HG03354 (cell line): ENCODE measurements around the gene ATP6V0E2.
A peak's percentile ranks its signal among the peaks of the same experiment; 100 is the strongest.

ENCODE experiments used
- ATAC-seq: cut with Tn5 transposase; IDR thresholded peaks from one replicate; pipeline ENCODE4 v1.9.1; 2021; ENCODE audit warnings: mild to moderate bottlenecking; ENCODE audit not compliant: unreplicated experiment, poor library complexity, severe bottlenecking

Gene ATP6V0E2

DNA sequence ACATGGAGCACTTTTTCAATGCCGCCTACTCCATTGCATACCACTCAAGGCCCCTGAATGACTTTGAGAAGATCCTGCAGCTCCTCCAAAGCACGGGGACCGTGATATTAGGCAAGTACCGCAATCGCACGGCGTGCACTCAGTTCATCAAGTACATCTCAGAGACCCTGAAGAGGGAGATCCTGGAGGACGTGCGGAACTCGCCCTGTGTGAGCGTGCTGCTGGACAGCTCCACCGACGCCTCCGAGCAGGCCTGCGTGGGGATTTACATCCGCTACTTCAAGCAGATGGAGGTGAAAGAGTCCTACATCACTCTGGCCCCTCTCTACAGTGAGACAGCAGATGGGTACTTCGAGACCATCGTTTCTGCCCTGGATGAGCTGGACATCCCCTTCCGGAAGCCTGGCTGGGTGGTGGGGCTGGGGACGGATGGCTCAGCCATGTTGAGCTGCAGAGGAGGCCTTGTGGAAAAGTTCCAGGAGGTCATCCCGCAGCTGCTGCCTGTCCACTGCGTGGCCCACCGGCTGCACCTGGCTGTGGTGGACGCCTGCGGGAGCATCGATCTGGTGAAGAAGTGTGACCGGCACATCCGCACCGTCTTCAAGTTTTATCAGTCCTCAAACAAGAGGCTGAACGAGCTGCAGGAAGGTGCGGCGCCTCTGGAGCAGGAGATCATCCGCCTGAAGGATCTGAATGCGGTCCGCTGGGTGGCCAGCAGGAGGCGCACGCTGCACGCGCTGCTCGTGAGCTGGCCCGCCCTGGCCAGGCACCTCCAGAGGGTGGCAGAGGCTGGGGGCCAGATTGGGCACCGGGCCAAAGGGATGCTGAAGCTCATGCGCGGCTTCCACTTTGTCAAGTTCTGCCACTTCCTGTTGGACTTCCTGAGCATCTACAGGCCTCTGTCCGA lies 12.7 kb upstream of the ATP6V0E2 start:
- no peak for ATAC-seq

DNA sequence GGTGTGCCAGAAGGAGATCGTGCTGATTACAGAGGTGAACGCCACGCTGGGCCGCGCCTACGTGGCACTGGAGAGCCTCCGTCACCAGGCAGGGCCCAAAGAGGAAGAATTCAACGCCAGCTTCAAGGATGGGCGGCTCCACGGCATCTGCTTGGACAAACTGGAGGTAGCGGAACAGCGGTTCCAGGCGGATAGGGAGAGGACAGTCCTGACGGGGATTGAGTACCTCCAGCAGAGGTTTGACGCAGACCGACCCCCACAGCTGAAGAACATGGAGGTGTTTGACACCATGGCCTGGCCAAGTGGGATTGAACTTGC lies 12.1 kb upstream of the ATP6V0E2 start:
- ATAC-seq = no peak

DNA sequence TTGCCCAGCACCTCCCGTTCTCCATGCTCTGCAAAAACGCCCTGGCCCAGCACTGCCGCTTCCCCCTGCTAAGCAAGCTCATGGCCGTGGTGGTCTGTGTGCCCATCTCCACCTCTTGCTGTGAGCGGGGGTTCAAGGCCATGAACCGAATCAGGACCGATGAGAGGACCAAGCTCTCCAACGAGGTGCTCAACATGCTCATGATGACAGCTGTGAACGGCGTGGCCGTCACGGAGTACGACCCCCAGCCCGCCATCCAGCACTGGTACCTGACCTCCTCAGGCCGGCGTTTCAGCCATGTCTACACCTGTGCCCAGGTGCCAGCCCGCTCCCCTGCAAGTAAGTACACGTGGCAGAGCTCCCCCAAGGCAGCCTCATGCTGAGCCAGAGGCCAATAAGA lies 11.6 kb upstream of the ATP6V0E2 start:
- no peak for ATAC-seq

DNA sequence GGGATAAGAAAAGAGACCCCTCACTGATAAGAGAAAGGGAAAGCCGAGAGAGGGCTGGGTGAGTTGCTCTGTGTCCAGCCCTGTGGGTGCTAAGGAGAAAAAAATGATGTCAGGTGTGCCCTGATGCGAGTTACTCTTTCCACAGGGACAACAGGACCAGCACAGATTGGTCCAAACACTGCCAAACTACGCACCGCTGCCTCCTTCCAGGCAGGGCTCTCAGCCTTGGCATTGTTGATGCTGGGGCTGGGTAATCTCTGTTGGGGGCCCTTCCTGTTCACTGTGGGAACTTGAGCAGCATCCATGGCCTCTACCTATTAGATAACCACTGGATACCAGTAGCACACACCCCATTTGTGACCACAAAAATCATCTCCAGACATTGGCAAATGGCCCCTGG lies 10.3 kb upstream of the ATP6V0E2 start:
- ATAC-seq = no peak

GRCh38 chr7:149864023-149864422 lies 9.7 kb upstream of the ATP6V0E2 start:
- no peak for ATAC-seq

DNA sequence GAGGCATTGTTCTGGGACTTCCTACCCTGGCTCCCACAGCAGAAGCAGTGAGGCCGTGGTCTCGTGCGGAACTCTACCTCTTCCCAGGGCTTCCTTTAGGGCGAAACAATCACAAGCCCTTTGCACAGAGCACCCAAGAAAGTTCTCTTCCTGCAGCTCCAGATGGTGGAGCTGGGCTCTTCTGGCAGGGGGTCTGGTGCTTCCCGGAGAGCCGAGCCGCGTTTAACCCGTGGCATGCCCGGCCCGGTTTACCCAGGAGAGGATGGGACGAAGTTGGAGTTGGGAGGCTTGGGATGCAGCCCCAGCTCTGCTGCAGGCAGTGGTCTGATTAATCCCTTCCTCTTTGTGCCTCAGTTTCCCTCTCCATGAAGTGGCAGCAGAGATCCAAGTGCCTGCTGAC lies 9.0 kb upstream of the ATP6V0E2 start:
- no peak for ATAC-seq

- peak; percentile 51 for ATAC-seq
Measured at GRCh38 chr7:149865437-149865836, 8.3 kb upstream of the ATP6V0E2 start.

DNA sequence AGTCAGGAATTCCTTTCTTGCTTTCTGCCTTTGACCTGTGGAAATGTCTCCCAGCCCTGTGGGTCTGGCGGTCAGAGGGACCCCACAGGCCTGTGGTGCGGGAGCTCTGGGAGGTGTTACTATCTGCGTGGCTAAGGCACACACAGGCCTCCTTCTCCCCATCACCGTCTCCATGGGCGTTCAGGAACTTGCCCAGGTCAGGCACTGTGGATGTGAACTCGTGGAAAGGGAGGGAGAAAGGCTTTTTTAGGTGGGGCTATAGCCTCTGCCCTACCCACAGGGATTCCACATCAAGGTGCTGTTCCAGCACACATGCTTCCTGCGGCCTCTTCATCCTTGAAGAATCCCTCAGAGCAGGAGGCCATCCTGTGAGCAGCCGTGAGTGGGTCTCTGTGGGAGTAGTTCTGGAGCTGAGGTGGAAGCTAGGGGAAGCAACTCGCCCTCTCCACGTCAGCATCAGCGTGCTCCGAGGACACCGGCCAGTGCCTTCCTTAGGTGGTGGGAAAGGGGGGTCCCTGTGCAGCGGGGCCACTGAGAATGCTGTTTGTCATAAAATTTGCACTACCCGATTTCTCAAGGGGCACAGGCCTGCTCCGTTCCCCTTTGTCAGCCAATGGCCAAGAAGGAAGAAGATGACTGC lies 7.5 kb upstream of the ATP6V0E2 start:
- ATAC-seq = no peak

DNA sequence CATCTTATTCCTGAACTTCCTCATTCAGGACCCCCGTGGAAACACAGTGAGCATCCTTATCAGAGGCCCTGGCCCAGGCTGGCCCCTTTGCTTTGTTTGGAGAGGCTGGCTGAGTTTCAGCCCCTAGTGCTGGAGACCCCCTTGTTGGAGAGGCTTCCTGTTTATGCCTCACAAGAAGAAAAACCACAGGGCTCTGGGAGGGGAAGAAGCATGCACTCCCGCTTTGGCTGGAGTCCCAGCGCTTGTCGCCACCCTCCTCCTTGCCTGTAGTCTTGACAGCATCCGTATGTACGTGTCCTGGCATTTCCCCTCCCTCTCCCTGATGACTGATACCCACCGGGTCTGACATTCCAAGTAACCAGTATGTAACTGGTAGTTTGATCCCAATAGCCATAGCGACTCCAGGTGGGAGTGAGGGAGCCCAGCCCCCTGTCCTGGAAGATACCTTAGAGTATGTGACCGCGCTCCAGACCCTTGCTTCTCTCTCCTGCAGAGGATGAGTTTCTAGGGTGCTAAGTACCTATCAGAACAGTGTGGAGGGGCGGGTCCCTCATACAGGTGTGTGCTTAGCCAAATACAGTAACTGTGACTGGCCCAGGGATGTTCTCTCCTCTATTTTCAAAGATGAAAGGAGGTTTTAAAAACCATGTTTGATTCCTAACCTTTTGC lies 6.9 kb upstream of the ATP6V0E2 start:
- ATAC-seq = no peak

GRCh38 chr7:149867762-149868622 lies 5.8 kb upstream of the ATP6V0E2 start:
- ATAC-seq = no peak

DNA sequence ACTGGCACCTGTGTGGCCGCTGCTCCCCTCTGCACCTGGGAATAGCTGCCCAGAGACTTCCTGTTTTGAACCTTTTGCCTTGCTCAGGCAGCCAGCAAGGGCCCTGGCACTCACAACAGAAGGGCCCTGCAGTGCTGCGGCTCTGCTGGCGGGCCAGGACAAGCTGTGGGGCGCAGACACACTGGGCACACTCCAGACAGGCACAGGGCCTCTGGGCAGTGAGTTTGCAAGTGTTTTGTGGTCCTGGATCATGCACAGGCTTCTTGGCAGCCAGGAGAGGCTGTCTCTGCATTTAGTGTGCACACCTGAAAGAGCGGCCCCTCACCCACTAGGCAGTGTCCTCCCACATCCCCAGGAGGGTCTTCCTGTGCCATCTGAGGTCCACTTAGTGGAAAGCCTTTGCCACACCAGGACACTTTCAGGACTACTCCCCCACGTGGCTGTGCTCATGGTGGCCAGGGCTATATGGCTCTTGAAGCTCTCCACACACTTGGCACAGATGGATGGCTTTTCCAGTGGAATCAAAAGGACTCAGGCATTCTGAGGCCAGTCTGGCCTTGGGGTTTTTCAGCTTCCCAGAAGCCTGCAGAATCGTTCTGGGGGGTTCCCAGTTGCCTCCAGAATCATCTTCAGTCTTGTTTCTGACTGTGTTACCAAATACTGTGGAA lies 5.0 kb upstream of the ATP6V0E2 start:
- ATAC-seq = no peak

- ATAC-seq = no peak
Measured at GRCh38 chr7:149869291-149869650, 4.5 kb upstream of the ATP6V0E2 start.

DNA sequence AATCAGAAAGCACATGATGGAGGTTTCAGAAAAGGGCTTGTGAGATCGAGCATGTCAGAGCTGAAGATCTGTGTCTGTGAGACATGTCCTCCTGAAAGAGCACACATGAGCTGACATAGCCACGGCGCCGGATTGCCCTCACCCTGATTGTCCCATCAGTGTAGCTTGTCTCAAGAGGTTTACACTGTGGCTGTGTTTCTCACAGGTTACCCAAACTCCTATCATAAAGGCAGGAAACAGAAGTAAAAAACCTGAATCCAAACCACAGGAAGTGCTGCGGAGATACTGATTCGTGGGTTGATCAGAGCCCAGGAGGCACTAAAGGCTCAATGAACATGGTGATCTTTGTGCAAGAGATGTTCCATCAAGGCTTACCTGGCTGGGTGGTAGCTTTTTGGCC lies 3.9 kb upstream of the ATP6V0E2 start:
- no peak for ATAC-seq

DNA sequence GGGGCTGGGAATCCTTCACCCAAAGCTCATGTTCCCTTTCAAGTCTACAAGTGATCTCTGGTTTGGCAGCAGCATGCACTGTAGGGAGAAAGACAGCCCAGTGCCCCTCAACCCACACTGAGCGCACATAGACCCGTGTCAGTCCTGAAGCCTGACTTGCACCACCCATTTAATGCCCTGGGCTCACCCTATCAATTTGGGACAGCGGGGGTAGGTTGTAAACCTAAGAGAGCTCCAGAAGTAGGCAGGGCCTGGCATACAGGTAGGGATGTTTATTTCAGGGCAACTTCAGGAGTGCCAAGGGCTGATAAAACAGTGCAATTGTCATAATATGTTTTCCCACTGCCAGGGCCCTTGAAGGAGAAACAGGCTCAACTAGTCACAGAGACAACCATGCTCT lies 3.5 kb upstream of the ATP6V0E2 start:
- no peak for ATAC-seq

- ATAC-seq = no peak
Measured at GRCh38 chr7:149870701-149871483, 2.9 kb upstream of the ATP6V0E2 start.

DNA sequence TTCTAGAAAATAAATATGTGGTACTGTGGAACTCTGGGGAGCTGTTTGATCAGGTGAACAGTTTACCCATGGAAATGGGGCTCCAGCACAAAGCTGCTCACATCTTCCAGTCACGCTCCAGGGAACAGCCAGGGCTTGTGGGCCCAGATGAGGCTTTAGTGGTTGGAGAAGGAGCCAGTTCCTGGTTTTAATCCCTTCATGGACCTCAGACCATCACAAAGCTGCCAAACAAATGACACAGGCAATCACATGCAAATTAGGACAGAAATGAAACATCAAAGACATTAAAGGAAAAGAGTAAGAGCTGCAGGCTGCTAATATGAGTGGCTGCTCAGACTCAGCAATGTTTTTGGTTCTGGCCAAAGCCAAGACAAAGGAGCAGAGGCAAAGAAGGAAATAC lies 2.2 kb upstream of the ATP6V0E2 start:
- ATAC-seq = no peak

GRCh38 chr7:149872419-149873073 lies 1.2 kb upstream of the ATP6V0E2 start:
- ATAC-seq = no peak

DNA sequence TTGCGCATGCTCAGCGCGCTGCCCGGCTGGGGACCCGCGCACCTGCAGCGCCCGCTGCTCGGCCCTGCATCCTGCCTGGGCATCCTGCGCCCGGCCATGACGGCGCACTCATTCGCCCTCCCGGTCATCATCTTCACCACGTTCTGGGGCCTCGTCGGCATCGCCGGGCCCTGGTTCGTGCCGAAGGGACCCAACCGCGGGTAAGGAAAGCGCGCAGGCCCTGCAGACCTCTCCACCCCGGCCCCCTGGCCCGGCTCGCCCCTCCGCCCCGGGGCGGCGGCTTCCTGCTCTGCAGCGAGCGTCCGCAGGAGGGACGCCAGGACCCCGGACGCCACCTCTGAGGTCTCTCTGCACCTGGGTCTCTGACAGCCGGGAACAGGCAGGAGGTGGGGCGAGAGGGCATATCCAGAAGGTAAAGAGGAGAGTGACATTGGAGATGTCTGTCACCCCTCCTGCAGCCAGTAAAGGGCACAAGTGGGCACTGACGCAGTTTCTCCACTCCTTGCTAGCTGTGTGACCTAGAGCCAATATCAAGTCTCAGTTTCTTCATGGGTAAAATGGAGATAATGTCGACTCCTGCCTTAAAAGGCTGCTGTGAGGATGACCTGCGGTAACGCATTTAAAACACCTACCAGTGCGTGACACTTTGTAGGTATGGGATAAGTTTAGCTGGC lies 338 bp downstream of the ATP6V0E2 start:
- ATAC-seq = peak; percentile 36
